NCI-H2171 (cell line): ENCODE measurements around the gene CGB7.
A peak's percentile ranks its signal among the peaks of the same experiment; 100 is the strongest.
"Not testable (repeated sequence)": the region's sequence is repeated elsewhere in the genome, so short reads cannot be mapped to it uniquely, and the experiment has no call there.

Source experiments
- DNase-seq: peaks from one replicate; lab custom pipeline; 2025; lab: John Stamatoyannopoulos, UW

CGB7 gene

DNA sequence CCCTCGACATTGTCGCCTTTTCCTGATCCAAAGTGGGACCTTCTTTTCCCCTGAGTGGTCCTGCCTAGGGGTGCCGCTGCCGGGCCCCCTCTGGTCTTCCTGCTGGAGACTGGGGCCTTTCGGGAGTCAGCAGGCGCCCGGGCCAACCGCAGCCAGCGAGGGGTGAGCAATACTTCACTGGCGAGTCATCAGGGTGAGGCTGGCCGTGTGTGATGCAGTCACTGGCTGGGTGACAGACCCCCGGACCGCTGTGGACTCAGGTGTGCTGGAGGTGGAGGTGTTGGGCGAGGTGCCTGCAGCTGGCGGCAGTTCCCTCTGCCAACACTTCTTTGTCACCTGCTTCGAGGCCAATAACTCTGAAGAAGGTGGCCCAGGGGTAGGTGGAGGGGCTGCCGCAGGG, 15.4 kb downstream of the CGB7 start:
- DNase-seq, result no peak

DNA sequence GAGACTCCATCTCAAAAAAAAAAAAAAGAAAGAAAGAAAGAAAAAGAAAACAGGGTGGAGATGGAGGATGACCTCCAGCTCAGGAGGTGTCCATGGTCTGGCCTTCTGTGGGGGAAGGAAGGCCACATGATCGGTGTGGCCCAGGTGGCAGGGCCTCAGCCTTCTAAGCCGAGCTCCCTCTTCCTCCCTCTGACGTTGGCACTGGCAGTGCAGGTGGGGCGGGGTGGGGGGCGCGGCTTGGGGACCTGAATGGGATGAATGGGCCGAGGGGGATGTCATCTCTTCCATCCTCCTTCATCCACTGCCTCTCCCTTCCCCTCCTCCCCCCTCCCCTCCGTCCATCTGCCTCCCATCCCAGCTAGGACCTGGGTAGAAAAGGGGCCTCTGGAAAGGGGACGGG, 17.8 kb downstream of the CGB7 start:
- not testable (repeated sequence) for DNase-seq

DNA sequence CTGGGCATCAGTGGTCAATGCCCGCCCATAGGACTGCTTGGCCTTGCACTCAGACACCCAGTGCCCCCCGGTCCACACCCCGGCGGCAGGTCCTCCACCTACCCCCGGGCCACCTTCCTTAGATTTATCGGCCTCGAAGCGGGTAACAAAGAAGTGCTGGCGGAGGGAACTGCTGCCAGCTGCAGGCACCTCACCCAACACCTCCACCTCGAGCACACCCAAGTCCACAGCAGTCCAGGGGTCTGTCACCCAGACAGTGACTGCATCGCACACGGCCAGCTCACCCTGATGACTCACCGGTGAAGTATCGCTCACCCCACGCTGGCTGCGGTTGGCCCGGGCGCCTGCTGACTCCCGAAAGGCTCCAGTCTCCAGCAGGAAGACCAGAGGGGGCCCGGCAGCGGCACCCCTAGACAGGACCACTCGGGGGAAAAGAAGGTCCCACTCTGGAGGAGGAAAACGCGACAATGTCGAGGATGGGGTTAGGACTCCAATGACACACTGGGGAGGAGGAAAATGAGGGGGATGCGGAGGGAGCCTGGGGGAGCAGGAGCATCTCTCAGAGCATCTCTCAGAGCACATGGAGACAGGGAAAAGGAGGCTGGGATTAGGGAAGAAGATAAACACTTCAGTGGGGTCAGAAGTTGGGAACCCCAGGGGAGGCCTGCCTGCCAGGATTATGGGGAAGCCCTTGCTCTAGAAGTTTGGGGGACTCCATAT, 18.8 kb downstream of the CGB7 start:
- DNase-seq, result not testable (repeated sequence)

DNA sequence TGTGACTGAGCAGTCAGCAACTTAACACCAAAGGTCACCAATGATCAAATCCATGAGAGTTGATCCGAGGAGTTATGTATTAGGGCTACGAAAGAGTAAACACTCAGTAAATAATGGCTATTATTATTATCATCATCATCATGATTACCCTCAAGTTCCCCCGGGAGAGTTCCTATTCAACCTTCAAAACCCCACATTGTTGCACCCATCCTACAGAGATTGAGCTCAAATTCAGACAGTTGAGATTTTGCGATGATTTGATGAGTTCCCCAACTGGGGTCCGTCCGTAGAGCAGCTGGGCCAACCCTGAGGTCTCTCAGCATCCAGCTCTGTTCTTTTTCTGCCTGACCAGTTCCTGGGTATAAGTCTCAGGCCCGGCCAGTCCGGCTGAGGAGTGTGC, 19.4 kb downstream of the CGB7 start:
- DNase-seq, result not testable (repeated sequence)

DNA sequence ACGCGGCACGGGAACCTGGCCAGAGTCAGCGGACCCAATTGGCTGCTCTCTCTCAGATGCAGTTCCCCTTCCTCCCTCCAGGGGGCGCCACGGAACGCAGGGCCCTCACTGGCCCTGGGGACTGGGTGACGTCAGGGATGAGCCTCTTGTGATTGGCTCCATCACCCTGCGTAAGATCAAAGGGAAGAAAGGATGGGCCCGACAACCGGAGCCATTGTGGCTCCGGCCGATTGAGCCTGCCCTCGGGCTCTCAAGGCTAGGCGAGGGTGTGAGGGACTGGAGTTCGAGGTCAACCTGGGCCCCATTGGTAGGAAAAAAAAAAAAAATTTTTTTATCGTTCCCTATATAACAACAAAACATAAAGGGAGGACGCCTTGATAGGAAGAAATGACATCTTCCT, 20.7 kb downstream of the CGB7 start, which contains the start of gene CGB1:
Gene CGB1 (minus strand): TSS at position 81 of the 400 bp plus-strand sequence. CDS start 184 bp downstream, outside the sequence.
- DNase-seq, result peak; percentile 36

DNA sequence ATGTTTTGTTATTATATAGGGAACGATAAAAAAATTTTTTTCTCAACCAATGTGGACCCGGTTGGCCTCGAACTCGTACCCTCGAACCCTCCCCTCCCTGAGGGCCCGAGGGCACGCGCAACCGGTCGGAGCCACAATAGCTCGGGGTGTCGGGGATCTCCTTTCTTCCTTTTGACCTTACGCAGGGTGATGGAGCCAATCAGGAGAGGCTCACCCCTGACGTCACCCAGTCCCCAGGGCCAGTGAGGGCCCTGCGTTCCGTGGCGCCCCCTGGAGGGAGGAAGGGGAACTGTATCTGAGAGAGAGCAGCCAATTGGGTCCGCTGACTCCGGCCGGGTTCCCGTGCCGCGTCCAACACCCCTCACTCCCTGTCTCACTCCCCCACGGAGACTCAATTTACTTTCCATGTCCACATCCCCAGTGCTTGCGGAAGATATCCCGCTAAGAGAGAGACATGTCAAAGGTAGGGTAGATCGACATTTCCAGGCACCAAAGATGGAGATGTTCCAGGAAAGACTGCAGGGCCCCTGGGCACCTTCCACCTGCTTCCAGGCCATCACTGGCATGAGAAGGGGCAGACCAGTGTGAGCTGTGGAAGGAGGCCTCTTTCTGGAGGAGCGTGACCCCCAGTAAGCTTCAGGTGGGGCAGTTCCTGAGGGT, 25.8 kb downstream of the CGB7 start, which contains the start of gene CGB2:
Gene CGB2 (plus strand): TSS at position 249 of the 660 bp plus-strand sequence. CDS start 206 bp downstream, at position 455.
- DNase-seq, result peak; percentile 78

DNA sequence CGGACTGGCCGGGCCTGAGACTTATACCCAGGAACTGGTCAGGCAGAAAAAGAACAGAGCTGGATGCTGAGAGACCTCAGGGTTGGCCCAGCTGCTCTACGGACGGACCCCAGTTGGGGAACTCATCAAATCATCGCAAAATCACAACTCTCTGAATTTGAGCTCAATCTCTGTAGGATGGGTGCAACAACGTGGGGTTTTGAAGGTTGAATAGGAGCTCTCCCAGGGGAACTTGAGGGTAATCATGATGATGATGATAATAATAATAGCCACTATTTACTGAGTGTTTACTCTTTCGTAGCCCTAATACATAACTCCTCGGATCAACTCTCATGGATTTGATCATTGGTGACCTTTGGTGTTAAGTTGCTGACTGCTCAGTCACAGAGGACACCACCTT, 27.2 kb downstream of the CGB7 start:
- DNase-seq, result not testable (repeated sequence)

DNA sequence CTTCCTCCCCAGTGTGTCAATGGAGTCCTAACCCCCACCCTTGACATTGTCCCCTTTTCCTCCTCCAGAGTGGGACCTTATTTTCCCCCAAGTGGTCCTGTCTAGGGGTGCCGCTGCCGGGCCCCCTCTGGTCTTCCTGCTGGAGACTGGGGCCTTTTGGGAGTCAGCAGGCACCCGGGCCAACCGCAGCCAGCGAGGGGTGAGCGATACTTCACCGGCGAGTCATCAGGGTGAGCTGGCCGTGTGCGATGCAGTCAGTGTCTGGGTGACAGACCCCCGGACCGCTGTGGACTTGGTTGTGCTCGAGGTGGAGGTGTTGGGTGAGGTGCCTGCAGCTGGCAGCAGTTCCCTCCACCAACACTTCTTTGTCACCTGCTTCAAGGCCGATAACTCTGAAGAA, 27.8 kb downstream of the CGB7 start:
- DNase-seq, result not testable (repeated sequence)

DNA sequence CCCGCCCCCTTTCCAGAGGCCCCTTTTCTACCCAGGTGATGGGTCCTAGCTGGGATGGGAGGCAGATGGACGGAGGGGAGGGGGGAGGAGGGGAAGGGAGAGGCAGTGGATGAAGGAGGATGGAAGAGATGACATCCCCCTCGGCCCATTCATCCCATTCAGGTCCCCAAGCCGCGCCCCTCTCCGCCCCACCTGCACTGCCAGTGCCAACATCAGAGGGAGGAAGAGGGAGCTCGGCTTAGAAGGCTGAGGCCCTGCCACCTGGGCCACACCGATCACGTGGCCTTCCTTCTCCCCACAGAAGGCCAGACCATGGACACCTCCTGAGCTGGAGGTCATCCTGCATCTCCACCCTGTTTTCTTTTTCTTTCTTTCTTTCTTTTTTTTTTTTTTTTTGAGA, 28.9 kb downstream of the CGB7 start:
- not testable (repeated sequence) for DNase-seq

DNA sequence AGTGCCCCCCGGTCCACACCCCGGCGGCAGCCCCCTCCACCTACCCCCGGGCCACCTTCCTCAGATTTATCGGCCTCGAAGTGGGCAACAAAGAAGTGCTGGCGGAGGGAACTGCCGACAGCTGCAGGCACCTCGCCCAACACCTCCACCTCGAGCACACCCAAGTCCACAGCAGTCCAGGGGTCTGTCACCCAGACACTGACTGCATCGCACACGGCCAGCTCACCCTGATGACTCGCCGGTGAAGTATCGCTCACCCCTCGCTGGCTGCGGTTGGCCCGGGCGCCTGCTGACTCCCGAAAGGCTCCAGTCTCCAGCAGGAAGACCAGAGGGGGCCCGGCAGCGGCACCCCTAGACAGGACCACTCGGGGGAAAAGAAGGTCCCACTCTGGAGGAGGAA, 31.9 kb downstream of the CGB7 start:
- DNase-seq, result not testable (repeated sequence)

DNA sequence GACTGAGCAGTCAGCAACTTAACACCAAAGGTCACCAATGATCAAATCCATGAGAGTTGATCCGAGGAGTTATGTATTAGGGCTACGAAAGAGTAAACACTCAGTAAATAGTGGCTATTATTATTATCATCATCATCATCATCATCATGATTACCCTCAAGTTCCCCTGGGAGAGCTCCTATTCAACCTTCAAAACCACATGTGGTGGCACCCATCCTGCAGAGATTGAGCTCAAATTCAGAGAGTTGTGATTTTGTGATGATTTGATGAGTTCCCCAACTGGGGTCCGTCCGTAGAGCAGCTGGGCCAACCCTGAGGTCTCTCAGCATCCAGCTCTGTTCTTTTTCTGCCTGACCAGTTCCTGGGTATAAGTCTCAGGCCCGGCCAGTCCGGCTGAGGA, 32.5 kb downstream of the CGB7 start:
- not testable (repeated sequence) for DNase-seq

DNA sequence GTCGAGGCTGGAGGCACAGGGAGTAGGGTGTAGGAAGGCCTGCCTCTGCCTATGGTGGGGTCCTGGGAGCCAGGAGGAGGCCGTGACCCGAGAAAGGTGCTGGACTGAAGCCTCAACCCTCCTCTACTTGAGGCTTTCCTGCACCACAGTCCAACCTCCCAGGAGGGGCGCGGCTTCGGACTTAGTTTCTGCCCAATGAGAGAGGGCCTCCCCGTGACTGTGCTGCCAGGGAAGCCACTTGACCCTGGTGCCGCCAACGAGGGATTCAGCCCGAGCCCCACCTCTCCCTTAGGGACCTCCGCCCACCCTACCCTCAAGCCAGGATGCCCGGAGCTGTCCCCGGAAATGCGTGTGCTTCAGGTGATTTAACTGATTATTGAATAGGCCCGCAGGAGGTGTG, 33.3 kb downstream of the CGB7 start, which contains the start of gene CGB3:
Gene CGB3 (minus strand): TSS at position 101 of the 400 bp plus-strand sequence. CDS start 362 bp downstream, outside the sequence.
- not testable (repeated sequence) for DNase-seq

DNA sequence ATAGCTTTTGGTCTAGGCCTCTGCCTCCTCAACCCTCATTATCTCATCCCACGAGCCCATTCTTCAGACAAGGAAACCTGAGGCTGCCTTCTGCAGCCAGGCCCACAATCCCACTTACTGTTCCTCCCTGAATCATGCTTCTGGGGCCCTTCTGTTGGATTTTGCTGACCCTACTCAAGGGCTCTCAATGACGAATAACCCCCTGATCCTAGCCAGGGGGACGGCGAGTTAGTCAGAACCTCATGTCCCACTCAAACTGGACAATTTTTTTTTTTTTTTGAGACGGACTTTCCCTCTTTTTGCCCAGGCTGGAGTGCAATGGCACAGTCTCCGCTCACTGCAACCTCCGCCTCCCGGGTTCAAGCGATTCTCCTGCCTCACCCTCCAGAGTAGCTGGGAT, 35.4 kb downstream of the CGB7 start:
- no peak for DNase-seq

DNA sequence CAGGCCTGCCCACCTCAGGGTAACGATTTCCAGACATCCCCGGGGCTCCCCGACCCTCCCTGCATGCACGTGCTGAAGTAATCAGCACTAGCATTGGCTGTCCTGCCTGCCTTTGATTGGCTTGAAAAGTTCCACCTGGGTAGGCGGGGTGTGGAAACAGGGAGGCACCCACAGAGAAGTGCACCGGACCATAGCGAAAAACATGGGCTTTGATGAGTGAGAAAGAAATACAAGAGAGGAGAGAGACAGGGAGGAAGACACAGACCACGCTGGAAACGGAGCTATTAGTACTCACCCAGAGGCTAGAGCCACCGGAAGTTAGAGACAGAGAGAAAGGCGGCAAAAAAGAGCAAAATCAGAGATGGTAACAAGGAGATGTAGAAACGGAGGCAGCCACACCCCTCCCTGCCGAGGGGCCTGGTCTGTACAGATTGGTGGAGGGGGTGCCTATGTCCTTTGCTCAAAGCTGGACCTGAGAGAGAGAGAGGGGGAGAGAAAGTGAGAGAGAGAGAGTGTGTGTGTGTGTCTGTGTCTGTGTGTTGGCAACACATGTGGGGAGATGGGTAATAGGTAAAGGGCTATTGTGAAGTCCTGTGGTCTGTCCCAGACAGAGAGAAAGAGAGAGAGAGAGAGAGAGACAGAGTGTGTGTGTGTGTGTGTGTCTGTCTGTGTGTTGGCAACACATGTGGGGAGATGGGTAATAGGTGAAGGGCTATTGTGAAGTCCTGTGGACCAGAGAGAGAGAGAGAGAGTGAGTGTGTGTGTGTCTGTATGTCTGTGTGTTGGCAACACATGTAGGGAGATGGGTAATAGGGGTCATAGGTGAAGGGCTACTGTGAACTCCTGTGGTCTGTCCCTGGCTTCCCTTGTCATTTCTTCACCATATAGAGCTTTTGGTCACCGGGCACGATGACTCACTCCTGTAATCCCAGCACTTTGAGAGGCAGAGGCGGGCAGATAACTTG, 36.3 kb downstream of the CGB7 start:
- DNase-seq, result no peak

DNA sequence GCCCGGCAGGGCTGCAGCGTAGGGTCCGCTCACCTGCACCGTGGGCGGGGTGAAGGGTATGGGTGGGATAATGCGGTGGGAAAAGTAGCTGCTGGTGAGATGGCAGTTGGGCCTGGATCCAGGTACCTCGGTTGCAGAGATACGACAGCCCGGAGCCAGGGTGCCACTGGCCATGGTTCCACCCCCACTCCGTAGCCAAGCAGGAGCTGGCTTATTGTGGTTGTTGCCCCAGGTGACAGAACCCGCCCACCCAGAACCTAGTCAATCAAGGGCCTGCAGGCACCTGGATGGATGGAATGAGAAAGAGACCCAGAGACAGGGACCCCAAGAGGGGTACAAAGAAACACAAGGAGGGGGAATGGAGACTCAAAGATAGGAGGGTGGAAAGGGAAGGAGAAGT, 37.2 kb downstream of the CGB7 start:
- no peak for DNase-seq

DNA sequence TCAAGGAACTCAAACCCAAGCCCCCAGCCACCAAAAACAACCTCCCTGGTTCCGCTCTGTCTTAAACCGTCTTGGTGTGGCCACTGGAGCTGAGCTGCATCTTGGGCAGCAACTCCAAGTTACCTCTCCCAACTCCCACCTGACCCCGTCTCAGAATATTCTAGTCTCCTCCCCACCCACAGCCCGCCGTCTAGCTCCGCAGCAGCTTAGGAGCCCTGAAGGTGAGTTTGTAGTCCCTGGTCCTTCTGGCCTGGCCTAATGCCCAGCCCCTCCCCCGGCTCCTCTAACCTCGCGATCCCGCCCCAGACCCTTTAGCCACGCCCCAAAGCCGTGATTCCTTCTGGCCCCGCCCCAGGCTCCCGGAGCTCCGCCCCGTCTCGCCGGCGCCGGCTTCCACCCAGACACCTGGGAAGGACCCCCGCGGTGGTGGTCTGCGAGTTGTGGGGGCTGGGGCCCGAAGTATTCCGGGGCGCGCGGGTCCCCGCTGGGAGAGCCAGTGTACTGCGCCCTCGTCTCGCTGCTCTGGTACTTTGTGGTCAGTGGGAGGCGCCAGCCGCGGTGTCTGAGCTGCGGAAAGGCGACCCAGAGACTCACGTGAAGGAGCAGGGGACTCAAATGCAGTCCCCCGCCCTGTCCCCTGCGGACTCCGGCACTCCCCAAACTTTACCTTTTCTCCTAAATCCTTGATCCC, 38.2 kb downstream of the CGB7 start:
- peak; percentile 46 for DNase-seq

DNA sequence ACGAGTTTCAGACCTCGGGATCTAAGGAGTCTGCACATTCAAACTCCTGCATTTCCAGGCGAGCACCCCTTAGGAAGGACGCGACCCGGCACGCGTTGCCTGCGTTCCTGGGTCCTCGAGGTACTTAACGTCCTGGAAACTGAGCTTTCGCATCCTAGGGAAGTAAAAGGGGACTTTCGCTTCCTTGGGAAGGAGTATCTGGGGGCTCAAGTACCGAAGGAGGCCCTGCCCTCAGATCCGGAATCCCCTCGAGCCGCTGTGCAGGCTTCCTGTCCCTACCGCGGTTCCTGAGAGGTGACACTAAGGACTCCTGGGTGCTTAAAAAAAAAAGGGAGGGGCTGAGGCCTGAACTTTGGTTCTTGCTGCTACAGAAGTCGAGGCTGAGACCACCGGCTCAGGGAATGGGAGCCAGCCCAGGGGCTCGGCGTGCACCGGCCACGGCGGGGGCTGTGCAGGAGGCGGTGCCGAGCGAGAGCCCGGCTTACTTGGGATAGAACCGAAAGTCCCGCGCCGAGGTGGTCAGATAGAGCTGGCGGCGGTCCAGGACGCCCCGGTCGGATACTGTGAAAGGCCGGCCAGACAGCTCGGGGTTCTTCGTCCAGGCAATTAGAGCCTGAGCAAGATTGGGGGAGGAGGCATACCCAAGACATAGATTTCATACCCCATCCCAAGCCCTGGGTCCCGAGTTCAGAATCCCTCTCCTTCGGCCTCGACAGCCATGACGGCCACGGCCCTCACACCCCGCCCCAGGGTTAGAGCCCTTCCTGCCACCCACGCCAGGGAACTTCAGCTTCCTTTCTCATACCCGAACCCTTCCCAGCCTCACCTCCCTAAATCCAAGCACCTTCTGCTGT, 38.9 kb downstream of the CGB7 start:
- not testable (repeated sequence) for DNase-seq

DNA sequence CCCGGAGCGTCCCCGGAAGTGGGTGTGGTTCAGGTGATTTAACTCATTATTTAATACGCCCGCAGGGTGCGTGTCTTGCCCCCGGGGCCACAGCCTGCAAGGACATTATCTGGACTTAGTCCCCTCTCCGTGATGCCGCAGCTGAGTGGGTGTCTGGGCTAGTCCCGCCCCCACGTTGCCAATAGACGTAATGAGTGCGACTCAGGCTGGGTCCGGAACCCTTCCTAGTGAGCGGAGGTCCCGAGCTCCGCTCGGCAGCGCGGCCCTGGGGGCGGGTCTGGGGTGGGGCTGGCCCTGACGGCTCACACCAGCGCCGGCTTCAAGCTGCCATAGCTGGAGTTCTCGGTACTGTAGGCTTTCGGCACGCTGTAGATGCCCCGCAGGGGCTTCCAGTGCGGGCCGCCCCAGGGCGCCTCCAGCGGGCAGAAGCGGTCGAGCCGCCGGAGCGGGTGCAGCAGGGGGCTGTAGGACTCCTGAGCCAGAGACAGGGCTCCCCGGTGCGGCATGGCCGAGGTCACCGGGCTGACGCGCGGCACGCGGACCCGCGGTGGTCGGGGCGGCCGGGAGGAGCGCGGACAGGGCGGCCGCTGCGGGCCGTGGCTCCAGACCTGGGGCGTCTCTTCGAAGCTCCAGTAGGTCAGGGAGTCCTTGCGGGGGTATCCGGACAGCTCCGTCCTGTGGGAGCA, 39.7 kb downstream of the CGB7 start:
- peak; percentile 62 for DNase-seq

DNA sequence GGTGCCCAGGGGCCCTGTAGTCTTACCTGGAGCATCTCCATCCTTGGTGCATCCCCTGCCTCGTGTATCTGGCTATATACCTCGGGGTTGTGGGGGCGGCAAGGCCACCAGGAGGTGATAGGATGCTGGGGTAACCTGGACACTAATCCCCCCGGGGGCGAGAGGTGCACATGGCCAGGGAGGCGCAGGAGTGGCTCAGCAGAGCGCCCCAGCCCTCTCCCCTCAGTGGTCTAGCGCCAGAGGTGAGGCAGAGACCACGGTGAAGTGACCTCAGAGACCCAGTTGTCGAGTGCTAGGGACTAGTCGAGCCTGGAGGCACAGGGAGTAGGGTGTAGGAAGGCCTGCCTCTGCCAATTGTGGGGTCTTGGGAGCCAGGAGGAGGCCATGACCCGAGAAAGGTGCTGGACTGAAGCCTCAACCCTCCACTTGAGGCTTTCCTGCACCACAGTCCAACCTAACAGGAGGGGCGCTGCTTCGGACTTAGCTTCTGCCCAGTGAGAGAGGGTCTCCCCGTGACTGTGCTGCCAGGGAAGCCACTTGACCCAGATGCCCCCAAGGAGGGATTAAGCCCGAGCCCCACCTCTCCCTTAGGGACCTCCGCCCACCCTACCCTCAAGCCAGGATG, 40.4 kb downstream of the CGB7 start, which contains the start of gene LHB:
Gene LHB (minus strand): TSS at position 51 of the 625 bp plus-strand sequence. CDS start 10 bp downstream, at position 41.
- DNase-seq, result no peak
